Measurements from ENCODE around the gene DTNB. TPM values are rescaled to one million over a fixed set of nuclear protein-coding genes. Genes with fewer than 3 reads are reported as not detected.
"Not testable (repeated sequence)": the region's sequence is repeated elsewhere in the genome, so short reads cannot be mapped to it uniquely, and the experiment has no call there.

The DTNB gene
- total RNA-seq, 4 donors from 2014 or later = 0.70 to 23.1 (median 6.1) TPM

DNA sequence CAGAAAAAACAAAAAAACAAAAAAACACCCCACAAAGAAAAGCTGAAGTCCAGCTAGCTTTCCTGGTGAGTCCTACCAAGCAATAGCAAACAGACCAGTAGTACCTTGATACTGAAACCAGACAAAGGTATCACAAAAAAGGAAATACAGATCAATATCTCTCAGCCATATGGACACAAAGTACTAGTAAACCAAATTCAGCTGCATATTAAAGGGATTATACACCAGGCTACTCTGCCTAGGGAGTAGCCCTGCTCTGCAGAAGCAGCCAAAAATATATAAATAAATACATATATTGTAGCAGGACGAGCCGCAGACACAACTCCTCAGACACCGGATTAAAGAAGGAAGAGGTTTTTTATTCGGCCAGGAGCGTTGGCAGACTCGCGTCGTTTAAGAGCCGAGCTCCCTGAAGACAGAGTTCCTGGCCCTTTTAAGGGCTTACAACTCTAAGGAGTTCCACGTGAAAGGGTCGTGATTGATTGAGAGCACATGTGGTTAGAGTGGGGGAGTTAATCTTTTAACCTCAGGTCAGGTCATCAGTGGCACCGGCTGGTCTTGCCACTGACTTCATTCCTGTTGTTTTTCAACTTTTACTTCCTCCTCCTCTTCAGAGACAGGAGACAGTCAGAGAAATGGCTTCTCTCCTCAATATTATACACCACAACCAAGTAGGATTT lies 38.4 kb upstream of the DTNB start:
- H3K36me3 ChIP-seq = no peaks in the 10 kb centered on the region
- TF ChIP-seq, protein P1, sequence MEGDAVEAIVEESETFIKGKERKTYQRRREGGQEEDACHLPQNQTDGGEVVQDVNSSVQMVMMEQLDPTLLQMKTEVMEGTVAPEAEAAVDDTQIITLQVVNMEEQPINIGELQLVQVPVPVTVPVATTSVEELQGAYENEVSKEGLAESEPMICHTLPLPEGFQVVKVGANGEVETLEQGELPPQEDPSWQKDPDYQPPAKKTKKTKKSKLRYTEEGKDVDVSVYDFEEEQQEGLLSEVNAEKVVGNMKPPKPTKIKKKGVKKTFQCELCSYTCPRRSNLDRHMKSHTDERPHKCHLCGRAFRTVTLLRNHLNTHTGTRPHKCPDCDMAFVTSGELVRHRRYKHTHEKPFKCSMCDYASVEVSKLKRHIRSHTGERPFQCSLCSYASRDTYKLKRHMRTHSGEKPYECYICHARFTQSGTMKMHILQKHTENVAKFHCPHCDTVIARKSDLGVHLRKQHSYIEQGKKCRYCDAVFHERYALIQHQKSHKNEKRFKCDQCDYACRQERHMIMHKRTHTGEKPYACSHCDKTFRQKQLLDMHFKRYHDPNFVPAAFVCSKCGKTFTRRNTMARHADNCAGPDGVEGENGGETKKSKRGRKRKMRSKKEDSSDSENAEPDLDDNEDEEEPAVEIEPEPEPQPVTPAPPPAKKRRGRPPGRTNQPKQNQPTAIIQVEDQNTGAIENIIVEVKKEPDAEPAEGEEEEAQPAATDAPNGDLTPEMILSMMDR (IDR thresholded peaks at IDR 0.05) = no peak
- no peak for TF ChIP-seq POLR2A (IDR thresholded peaks at IDR 0.05)
- peak overlapping the region in 2 of 4 donors; percentile 5 to 25 for H3K4me3 ChIP-seq
- H3K9me3 ChIP-seq = no peaks in the 10 kb centered on the region
- H3K27me3 ChIP-seq = no peaks in the 10 kb centered on the region
- no peak for DNase-seq
- H3K4me1 ChIP-seq = no peaks in the 10 kb centered on the region
- H3K27ac ChIP-seq = no peak overlapping the region

DNA sequence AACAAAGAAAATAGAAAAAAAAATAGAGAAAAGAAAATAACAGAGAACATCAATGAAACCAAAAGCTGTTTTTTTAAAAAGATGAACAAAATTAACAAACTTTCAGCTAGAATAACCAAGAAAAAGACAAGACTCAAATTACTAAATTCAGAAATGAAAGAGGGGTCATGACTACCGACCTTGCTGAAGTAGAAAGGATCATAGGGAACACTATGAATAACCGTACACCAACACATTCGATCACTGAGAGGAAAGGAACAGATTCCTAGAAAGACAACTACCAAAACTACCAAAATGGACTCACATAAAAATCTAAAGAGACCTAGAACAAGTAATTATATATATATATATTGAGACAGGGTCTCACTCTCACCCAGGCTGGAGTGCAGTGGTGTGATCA lies 37.4 kb upstream of the DTNB start:
- Histone ChIP-seq H3K9me3 (no peaks in the 10 kb centered on the region), H3K27me3 (no peaks in the 10 kb centered on the region), H3K27ac (no peak overlapping the region), H3K4me1 (no peaks in the 10 kb centered on the region), H3K36me3 (no peaks in the 10 kb centered on the region), H3K4me3 (no peak overlapping the region)
- DNase-seq = no peak
- TF ChIP-seq, protein P1 (IDR thresholded peaks at IDR 0.05) = no peak

DNA sequence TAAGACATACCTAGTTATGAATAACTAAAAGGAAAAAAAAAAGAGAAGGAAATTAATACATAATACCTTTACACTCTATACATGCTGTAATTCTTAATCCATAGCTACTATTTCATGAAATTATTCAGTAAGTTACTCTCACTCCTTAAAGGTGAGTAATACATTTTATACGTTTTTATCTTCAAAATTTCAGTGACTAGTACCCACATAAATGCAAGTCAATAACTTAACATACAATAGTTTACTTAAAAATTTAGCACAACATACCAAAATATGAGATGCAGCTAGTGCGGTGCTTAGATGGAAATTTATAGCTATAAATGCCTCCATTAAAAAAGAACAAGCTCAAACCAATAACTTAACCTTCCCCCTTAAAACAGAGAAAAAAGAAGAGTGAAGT lies 36.0 kb upstream of the DTNB start:
- Histone ChIP-seq H3K27me3 (no peaks in the 10 kb centered on the region), H3K27ac (no peak overlapping the region), H3K9me3 (no peaks in the 10 kb centered on the region), H3K4me3 (no peak overlapping the region), H3K36me3 (no peaks in the 10 kb centered on the region), H3K4me1 (no peaks in the 10 kb centered on the region)
- no peak for DNase-seq
- TF ChIP-seq, protein P1 (IDR thresholded peaks at IDR 0.05) = no peak
- TF ChIP-seq POLR2A (IDR thresholded peaks at IDR 0.05) = no peak

DNA sequence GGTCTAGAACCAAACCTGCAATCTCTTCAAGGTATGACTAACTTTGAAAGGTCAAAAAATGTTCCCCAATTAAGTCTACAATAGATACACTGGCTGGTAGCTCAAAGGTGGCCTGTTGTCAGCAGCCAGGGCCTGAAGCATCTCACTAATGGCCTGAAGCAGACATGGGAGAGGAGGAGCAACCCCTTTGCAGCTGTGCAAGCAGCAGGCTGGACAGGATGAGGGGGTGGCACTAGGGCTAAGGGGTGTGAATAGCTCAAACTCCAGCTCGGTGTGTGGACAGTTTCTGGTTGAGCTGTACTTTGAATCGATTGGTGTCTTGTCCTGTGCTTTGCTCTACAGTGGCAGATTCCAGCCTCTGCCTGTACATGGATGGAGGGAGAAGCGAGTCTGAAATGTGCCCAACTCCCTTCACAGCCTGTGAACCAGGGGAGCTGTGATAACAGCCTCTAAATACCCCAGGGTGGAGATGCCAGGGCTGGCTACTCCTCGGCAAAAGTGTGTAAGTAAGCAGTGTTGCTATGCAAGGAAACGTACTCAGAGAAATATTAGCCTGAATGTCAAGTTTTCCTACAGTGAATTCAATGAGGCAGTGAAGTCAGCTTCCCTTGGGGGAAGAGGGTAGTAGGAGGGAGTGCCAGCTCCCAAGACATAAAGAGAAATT lies 34.7 kb upstream of the DTNB start:
- Histone ChIP-seq H3K4me3 (no peak overlapping the region), H3K36me3 (no peaks in the 10 kb centered on the region), H3K4me1 (no peaks in the 10 kb centered on the region), H3K9me3 (no peaks in the 10 kb centered on the region), H3K27ac (no peak overlapping the region), H3K27me3 (no peaks in the 10 kb centered on the region)
- TF ChIP-seq, protein P1 (IDR thresholded peaks at IDR 0.05) = no peak
- no peak for TF ChIP-seq POLR2A (IDR thresholded peaks at IDR 0.05)
- DNase-seq = no peak

DNA sequence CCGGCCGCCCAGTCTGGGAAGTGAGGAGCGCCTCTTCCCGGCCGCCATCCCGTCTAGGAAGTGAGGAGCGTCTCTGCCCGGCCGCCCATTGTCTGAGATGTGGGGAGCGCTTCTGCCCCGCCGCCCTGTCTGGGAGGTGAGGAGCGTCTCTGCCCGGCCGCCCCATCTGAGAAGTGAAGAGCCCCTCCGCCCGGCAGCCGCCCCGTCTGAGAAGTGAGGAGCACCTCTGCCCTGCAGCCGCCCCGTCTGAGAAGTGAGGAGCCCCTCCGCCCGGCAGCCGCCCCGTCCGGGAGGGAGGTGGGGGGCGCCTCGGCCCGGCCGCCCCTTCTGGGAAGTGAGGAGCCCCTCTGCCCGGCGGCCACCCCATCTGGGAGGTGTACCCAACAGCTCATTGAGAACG lies 32.2 kb upstream of the DTNB start:
- H3K27me3 ChIP-seq, H3K27ac ChIP-seq, DNase-seq, H3K4me1 ChIP-seq, H3K4me3 ChIP-seq, H3K9me3 ChIP-seq, H3K36me3 ChIP-seq: not testable (repeated sequence)

DNA sequence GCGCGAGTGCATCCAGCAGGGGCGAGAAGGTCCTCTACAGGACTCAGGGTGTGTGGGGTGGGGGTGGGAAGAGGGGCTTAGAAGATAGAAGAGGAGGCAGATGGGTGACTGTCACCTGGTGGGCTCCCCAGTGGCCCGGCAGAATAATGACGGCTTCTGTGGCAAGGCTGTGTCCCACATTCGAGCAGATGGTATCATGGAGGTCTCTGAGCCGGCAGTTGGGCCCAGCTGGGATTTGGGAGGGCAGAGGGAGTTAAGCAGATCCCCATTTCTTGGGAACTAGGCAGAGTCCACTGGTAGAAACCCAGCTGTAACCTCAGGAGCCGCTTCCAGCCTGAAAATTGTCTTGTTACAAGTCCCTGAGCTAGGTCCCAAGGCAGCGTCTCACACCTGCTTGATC lies 28.4 kb upstream of the DTNB start:
- no peak overlapping the region for H3K27ac ChIP-seq
- no peaks in the 10 kb centered on the region for H3K36me3 ChIP-seq
- no peak overlapping the region for H3K4me3 ChIP-seq
- no peaks in the 10 kb centered on the region for H3K4me1 ChIP-seq
- DNase-seq = no peak
- no peaks in the 10 kb centered on the region for H3K27me3 ChIP-seq
- no peak for TF ChIP-seq POLR2A (IDR thresholded peaks at IDR 0.05)
- TF ChIP-seq, protein P1 (IDR thresholded peaks at IDR 0.05) = no peak
- H3K9me3 ChIP-seq = no peaks in the 10 kb centered on the region

Data from Peyer's patch (tissue), 4 donors.